Right lung (tissue), 5 donors: ENCODE measurements around the gene TM7SF3. TPM values are rescaled to one million over a fixed set of nuclear protein-coding genes. Genes with fewer than 3 reads are reported as not detected.
"Not testable (repeated sequence)": the region's sequence is repeated elsewhere in the genome, so short reads cannot be mapped to it uniquely, and the experiment has no call there.

Source experiments
- DNase-seq, 2 donors: peaks; one replicate each; pipeline ENCODE4 v3.0.0-alpha.2; 2013
- polyA plus RNA-seq, 5 donors: library from polyadenylated mRNA; unstranded; fragments of 120-200 nt; gene quantifications; one replicate each; pipeline versions ENCODE4 v1.2.1 to v1.2.3, GENCODE V29; 2013; ENCODE audit warnings: inconsistent platforms in 1 of 5, low replicate concordance in 1 of 5; ENCODE audit not compliant: insufficient read length in 5 of 5, insufficient read depth in 1 of 5

The TM7SF3 gene
- polyA plus RNA-seq, 5 donors, result 44.3 to 77.9 (median 61.3) TPM

DNA sequence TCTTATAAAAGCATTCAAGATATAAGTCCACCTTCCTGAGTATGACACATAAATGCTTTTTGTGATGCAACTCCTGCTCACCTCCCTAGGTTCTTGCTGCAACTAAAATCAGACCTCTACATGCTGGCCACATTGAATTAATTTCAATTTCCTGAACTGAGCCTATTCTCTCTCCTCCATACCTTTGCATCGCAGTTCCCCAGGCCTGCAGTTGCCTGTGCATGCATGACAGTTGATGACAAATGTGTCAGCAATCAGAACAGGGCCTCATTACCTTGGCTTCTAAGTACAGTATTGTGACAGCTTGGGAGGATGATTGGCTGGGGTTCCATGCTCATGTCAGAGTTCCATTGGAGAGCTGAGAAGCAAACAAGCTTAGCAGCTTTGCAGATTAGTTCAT is 3.9 kb upstream of the TM7SF3 start:
- DNase-seq, result no peak

DNA sequence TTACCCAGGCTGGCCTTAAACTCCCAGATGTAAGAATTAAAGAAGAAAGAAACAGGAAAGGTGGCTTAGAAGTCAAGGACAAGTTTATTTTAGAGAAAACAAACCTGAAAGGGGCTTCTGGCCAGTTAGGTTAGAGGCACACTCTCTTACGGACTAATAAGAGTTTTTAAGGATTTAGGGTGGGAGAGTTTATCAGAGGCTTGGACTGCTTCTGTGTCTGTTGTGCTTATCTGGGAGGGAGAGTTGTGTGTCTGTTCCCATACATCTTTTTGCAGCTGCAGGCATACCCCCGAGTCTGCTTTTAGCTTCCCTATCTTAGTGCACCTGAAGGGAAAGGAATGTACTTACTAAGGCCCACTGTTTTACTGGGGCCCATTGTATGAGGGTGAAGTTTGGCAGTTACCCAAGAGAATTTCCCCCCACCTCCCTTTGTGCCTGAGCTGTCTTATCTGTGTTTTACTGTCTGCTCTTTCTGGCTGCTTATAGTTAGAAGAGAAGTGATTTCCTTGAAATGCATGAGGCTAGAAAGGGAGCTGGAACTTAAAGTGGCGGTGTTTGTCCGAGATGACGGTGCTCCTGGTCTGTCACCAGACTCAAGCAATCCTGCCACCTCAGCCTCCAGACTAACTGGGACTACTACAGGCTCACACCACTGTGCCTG is 3.1 kb upstream of the TM7SF3 start:
- not testable (repeated sequence) for DNase-seq

DNA sequence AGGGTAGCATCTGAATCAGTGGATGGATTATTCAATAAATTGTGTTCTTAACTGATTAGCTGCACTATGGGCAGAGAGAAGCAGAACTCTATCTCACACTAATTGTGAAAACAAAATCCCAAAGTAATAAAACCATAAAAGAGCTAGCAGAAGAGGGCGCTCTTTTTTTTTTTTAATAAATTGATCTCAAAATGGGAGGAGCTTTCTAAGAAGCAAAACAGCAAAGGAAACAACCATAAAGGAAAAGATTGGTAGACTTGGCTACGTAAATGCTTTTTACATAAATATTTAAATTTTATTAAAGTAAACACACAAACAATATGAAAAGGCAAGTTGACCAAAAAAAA is 1.5 kb upstream of the TM7SF3 start:
- DNase-seq, result no peak

DNA sequence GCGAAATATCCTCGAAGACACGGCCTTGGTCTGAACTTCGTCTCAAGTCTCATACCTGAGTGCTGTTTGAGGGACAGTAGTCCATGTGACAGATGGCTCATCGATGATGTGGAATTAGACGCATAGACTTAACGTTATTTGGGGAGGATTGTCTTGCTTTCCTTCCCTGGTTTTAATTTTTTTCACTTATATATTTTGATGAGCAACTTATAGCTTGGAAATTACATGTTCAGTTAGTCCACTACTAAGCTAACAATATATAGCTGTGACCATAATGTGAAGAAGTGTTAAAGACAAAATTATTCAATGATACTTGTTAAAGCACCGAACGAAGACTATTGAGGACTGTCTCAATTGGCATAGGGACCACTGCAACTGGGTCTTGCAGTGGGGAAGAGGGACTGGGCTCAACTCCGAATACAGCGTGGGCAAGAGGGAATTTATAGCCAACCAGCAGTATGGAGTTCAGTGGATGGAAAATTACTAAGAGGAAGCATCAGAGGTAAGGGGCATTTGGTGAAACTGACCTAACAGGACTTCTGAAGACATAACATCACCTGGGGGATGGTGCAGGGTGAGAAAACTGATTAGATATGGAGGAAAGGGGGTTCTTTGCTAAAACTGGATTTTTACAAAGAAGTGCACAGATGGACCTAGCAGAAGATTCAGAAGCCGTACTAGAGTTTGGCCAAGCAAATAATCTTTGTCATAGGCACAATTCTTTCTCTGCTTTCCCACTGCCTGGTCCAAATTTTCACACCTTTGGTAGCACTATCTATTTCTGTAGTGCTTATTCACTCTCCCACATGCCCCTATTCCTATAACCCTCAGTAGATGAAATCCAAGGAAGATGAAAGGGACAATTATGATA is 910 bp upstream of the TM7SF3 start:
- no peak for DNase-seq

DNA sequence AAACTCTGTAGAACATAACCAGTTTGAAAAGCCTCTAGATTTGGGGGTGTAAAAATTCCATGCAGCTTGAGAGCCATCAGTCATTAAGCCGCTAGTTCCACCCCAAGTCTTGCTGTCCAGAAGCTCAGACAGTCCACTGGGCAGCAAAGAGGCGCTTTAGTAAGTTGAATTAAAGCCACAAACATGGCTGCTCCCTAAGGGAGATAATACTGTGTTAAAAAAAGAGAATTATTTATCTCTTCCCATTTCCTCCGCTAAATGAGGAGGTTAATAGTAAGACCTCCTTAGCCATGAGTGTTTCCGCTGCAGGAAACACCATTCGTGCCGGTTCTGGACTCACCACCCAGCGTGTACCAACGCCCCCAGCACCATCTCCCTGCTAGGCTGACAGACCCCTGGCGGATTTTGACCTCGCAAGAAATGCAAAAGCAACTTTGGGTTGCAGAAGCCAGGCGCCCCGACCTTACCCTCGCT is 536 bp downstream of the TM7SF3 start:
- no peak for DNase-seq

GRCh38 chr12:27012982-27013255 is 1.3 kb downstream of the TM7SF3 start:
- DNase-seq, result no peak

GRCh38 chr12:27012239-27012981 is 1.8 kb downstream of the TM7SF3 start:
- no peak for DNase-seq

DNA sequence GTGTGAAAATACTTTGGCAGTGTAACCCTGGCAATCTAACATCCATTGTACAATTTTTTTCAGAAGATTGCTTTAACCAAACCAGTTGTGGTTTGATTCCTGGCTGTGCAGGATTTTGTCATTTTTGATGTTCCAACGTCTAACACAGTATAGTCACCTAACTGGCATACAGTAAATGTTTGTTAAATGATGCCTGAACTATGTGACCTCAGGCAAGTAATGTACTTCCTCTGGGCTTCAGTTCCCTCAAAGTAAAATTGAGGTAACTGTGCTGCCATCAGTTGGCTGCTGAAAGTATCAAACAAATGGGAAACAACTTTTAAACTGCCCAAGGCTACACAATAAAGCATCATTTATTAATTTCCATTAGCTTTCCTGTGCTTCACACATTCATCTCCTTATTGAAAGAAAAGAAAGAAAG is 4.3 kb downstream of the TM7SF3 start:
- DNase-seq, result no peak

DNA sequence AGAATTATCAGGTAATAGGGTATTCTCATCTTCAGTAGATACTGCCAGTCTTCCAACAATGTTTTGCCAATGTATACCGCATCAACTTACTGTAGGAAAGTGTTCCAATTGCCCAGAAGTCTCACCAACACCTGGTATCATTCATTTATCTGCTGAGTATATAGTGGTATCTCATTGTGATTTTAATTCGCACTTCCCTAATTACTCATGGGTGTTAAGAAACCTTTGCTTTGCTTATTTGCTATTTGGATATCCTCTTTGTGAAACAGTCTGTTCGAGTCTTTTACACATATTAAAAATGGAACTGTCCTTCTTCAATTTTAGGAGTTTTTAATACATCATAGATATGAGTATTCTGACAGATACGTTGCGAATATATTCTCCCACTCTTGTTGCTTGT is 6.1 kb downstream of the TM7SF3 start:
- DNase-seq, result no peak

DNA sequence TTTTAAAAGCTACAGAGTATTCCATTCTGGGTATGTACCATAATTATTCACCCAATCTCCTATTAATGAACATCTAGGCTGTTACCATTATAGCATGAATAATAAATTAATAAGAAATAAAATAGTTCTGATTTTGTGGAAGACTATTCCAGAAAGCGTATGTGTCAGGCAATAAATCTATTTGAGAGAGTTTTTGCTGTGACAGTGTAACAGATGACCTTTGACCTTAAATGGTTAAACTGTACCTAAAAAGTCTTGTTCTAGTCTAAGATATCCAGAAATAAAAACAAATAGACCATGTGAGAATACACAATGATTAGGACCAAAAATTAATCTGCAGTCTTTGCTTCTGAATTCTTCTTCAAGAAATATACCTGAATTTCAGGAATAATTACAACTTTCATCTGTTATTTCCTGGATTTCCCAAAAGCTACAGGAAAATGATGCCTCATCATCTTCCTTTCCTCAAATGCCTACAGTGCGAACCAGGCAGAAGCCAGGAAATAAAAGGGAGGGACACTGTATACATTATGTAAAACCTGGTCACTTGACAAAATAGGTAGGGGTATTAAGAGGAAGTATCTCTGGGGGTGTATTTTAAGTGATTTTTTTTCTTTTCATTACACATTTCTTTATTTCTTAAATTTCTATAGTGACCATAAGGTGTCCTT is 7.3 kb downstream of the TM7SF3 start:
- no peak for DNase-seq

DNA sequence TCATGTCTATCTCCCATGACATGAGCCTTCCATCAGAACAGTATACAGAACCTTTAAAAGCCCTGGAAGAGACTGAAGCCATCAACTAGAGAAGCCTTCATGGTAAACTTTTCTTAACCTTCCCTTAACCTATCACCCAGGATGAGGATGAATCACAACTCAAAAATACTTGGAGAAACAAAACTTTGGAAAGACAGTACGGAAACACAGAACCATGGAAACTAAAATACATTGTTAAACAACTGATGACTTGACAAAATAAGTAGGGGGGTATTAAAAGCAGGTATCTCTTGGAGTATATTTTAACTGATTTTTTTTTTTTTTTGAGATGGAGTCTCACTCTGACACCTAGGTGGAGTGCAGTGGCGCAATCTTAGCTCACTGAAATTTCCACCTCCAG is 8.7 kb downstream of the TM7SF3 start:
- DNase-seq, result no peak

- no peak for DNase-seq
These were observed 10.5 kb downstream of the TM7SF3 start for GRCh38 chr12:27003421-27004381.

GRCh38 chr12:27002141-27002540 is 12.0 kb downstream of the TM7SF3 start:
- DNase-seq, result no peak

DNA sequence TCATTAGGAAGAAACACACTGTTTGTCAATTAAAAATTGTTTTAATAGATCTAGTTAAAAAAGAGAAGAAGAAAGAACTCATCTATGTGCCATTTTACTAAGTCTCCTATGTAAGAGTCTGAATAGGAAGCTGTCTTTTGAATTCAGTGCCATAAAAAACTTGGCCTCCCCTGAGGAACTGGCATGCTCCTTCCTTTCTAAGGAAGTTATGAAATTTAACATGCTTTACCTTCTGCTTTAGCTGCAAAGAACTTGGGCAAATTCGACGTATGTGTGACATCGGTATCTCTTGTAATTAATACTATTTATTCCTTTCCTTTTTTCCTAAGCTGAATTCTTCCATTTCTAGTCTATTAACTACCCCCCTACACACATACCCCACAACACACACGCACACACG is 12.5 kb downstream of the TM7SF3 start:
- no peak for DNase-seq

DNA sequence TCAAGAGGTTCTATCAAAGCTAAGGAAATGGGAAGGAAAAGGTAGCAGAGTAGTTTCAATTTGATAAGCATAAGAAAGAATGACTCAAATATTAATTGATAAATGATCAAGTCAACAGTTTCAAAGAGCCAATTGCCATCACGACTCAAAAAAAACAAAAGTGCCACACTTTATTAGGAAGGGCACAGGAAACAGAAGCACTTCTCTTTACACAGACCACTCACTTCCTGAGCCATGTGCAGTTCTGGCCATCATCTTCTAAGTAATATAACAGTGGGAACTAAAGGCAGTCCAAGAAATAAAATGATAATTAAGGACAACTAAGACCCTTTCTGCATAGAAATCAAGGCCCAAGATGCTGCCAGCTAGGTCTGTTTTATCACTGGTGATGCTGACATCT is 13.2 kb downstream of the TM7SF3 start:
- no peak for DNase-seq

DNA sequence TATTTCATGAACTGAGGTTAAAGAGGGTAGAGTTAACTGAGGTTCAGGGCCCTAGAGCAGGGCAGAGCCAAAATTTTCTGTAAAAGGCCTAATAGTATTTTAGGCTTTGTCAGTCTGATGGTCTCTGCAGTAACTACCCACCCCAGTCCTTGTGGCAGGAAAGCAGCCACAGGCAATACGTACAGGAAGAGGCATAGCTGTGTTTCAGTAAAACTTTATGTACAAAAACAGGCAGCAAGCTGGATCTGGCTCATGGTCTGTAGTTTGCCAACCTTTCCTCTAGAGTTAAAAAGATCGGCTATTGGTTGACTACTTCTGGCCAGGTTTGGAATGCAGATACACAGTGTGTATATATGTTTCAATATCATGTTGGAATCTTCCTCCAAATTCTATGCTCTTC is 17.2 kb downstream of the TM7SF3 start:
- no peak for DNase-seq

DNA sequence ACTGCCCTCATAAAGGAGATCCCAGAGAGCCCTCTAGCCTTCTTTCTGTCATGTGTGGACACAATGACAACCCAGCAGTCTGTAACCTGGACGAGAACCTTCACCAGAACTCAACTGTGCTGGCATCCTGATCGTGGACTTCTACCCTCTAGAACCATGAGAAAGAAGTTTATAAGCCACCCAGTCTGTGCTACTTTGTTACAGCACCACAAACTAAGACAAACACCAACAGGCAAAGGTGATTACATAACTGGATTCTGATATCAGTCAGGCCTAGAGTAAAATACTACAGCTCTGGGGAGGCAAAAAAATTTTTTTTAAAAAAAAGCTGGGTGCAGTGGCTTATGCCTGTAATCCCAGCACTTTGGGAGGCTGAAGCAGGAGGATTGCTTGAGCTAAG is 18.5 kb downstream of the TM7SF3 start:
- no peak for DNase-seq

- no peak for DNase-seq
These were observed 20.1 kb downstream of the TM7SF3 start for GRCh38 chr12:26994109-26994508.

GRCh38 chr12:26991826-26992225 is 22.4 kb downstream of the TM7SF3 start:
- DNase-seq, result no peak

DNA sequence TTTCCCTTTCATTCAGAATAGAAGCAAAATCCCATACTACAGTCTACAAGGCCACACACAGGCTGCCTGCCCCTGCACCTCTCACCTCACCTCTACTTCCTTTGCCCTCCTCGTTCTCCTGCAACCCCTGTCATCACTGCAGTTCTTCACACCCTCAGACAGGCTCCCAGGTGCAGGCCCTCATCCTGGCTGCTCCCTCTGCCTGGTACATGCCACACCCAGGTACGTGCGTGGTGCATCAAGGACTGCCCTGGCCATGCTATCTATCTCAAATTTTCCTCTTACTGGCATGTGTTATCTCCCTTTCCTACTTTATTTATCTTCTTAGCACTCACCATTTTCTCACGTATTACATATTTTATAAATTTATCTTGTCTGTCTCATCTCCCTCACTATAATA is 24.3 kb downstream of the TM7SF3 start:
- DNase-seq, result no peak

- no peak for DNase-seq
These were observed 25.5 kb downstream of the TM7SF3 start for GRCh38 chr12:26988703-26989102.
